Neuronal stem cell (in vitro differentiated cells): ENCODE data around the gene PCGF3.

Experiments used
- DNase-seq: peaks from one replicate; pipeline ENCODE4 v3.0.0-alpha.2; 2013; ENCODE audit warnings: low spot score
- H2AFZ ChIP-seq: one replicate; pipeline ENCODE4 v1.6.1; 2013; ENCODE audit warnings: mild to moderate bottlenecking, low read length, inconsistent platforms
- H2AK5ac ChIP-seq: 2 replicates; pipeline ENCODE4 v1.6.1; 2013; ENCODE audit warnings: low read depth, mild to moderate bottlenecking, inconsistent platforms, low read length, moderate library complexity, mixed read lengths
- H2BK120ac ChIP-seq: 2 replicates; pipeline ENCODE4 v1.6.1; 2013; ENCODE audit warnings: low read depth, mild to moderate bottlenecking, inconsistent platforms, low read length, moderate library complexity, mixed read lengths
- H2BK12ac ChIP-seq: one replicate; pipeline ENCODE4 v1.6.1; 2013; ENCODE audit warnings: low read length, inconsistent platforms
- H2BK15ac ChIP-seq: 2 replicates; pipeline ENCODE4 v1.6.1; 2013; ENCODE audit warnings: mild to moderate bottlenecking, low read length, inconsistent platforms, mixed read lengths
- H2BK5ac ChIP-seq: one replicate; pipeline ENCODE4 v1.6.1; 2013; ENCODE audit warnings: inconsistent platforms, mild to moderate bottlenecking, low read length, moderate library complexity
- H3K14ac ChIP-seq: one replicate; pipeline ENCODE4 v1.6.1; 2013; ENCODE audit warnings: low read length, inconsistent platforms
- H3K18ac ChIP-seq: 2 replicates; pipeline ENCODE4 v1.6.1; 2013; ENCODE audit warnings: low read length, inconsistent platforms
- H3K23ac ChIP-seq: 2 replicates; pipeline ENCODE4 v1.6.1; 2013; ENCODE audit warnings: low read depth, mild to moderate bottlenecking, mixed read lengths, low read length, inconsistent platforms; ENCODE audit not compliant: poor library complexity
- H3K27ac ChIP-seq: replicated peaks from 3 replicates; pipeline ENCODE4 v1.5.1; 2013; ENCODE audit warnings: low read length, inconsistent platforms
- H3K27me3 ChIP-seq, 3 experiments: 2 replicates each; pipeline ENCODE4 v1.6.1; 2013; ENCODE audit warnings: low read length in 3 of 3, mild to moderate bottlenecking in 2 of 3, inconsistent platforms in 1 of 3, low read depth in 1 of 3, mixed read lengths in 1 of 3, moderate library complexity in 1 of 3; ENCODE audit not compliant: control insufficient read depth in 3 of 3, insufficient read depth in 3 of 3
- H3K36me3 ChIP-seq, 2 donors: replicated peaks in 1 of 2; 2 replicates each; pipeline ENCODE4 v1.6.1; 2013; ENCODE audit warnings: low read length in 2 of 2; ENCODE audit not compliant: control insufficient read depth in 2 of 2, insufficient read depth in 2 of 2
- H3K4ac ChIP-seq: 2 replicates; pipeline ENCODE4 v1.6.1; 2013; ENCODE audit warnings: inconsistent platforms, mild to moderate bottlenecking, low read length, moderate library complexity
- H3K4me1 ChIP-seq, 2 donors: 1 replicate in 1 of 2; 2 replicates in 1 of 2; pipeline ENCODE4 v1.6.1; 2013; ENCODE audit warnings: low read length in 2 of 2, low read depth in 1 of 2; ENCODE audit not compliant: control insufficient read depth in 2 of 2, insufficient read depth in 1 of 2
- H3K4me2 ChIP-seq: one replicate; pipeline ENCODE4 v1.6.1; 2013; ENCODE audit warnings: mild to moderate bottlenecking, low read length, inconsistent platforms; ENCODE audit not compliant: insufficient read depth, poor library complexity, severe bottlenecking
- H3K4me3 ChIP-seq, 2 donors: 2 replicates each; pipeline ENCODE4 v1.5.1; 2013; ENCODE audit warnings: low read length in 2 of 2, mild to moderate bottlenecking in 2 of 2, inconsistent platforms in 1 of 2, moderate library complexity in 1 of 2
- H3K79me1 ChIP-seq: one replicate; pipeline ENCODE4 v1.6.1; 2013; ENCODE audit warnings: low read depth, mild to moderate bottlenecking, inconsistent platforms, low read length, moderate library complexity
- H3K9ac ChIP-seq: one replicate; pipeline ENCODE4 v1.6.1; 2013; ENCODE audit warnings: mild to moderate bottlenecking, low read depth, low read length, inconsistent platforms; ENCODE audit not compliant: poor library complexity
- H3K9me3 ChIP-seq, 2 donors: replicated peaks in 1 of 2; 2 replicates each; pipeline versions ENCODE3 to v1.6.1; 2013; ENCODE audit warnings: low read length in 2 of 2, mild to moderate bottlenecking in 2 of 2, inconsistent platforms in 1 of 2, low read depth in 1 of 2, mixed read lengths in 1 of 2, moderate library complexity in 1 of 2; ENCODE audit not compliant: control insufficient read depth in 2 of 2, insufficient read depth in 1 of 2
- H4K8ac ChIP-seq: one replicate; pipeline ENCODE4 v1.6.1; 2013; ENCODE audit warnings: low read depth, mild to moderate bottlenecking, inconsistent platforms, low read length, moderate library complexity
- H4K91ac ChIP-seq: one replicate; pipeline ENCODE4 v1.6.1; 2013; ENCODE audit warnings: low read length, low read depth, mild to moderate bottlenecking, inconsistent platforms; ENCODE audit not compliant: poor library complexity
- WGBS, 2 donors: extraction: QIAGEN DNeasy Blood & Tissue Kit; methylation state at CpG; one replicate each; pipeline ENCODE4 v1.1.7; 2013; ENCODE audit warnings: missing lambda C conversion rate in 2 of 2, mixed read lengths in 1 of 2; ENCODE audit not compliant: insufficient read length in 2 of 2, insufficient replicate concordance in 1 of 2; ENCODE audit errors: extremely low coverage in 2 of 2; 5-methylcytosine and 5-hydroxymethylcytosine counted together

Gene PCGF3

DNA sequence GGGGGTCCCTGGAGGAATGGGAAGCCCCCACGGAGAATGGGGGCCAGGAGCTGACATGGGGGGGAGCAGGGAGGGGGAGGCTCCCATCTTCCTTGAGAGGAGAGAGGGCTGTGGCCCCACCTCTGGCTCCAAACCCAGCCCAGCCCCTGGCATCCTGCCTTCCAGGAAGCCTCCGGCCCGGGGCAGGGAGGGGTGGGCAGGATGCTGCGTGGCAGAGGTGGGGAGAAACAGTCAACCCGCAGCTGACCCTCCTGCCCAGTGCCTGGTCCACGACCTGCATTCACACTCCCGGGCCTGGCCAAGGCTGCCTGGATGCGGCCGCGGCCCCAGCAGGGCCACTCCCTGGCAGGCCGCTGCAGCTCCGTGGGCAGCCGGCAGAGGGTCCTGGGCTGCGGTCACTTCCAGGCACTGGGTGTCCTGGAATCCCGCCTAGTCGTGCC is 81.2 kb downstream of the PCGF3 start:
- Histone ChIP-seq H4K8ac (no peak overlapping the region), H3K4ac (peak overlapping the region; percentile 37), H3K9me3 (no peaks in the 10 kb centered on the region), H4K91ac (no peak overlapping the region), H3K14ac (no peak overlapping the region), H3K4me1 (peaks cover 5 to 6% of the 10 kb centered on the region in 2 donors), H2BK120ac (no peak overlapping the region), H3K4me3 (no peak overlapping the region), H3K23ac (peak overlapping the region; percentile 31), H3K27me3 (peaks cover 21 to 58% (median 33%) of the 10 kb centered on the region in 3 experiments), H3K9ac (peak overlapping the region; percentile 44), H3K4me2 (no peak overlapping the region), H2AFZ (peak overlapping the region; percentile 72), H2BK12ac (no peak overlapping the region), H3K79me1 (no peaks in the 10 kb centered on the region), H3K36me3 (no peaks in the 10 kb centered on the region), H3K27ac (no peak overlapping the region), H2AK5ac (peak overlapping the region; percentile 70), H2BK15ac (peak overlapping the region; percentile 67), H3K18ac (peak overlapping the region; percentile 38), H2BK5ac (no peak overlapping the region)
- DNase-seq = no peak
- no CpG with 5 or more reads among the region's 16 CpGs for WGBS, 2 donors

DNA sequence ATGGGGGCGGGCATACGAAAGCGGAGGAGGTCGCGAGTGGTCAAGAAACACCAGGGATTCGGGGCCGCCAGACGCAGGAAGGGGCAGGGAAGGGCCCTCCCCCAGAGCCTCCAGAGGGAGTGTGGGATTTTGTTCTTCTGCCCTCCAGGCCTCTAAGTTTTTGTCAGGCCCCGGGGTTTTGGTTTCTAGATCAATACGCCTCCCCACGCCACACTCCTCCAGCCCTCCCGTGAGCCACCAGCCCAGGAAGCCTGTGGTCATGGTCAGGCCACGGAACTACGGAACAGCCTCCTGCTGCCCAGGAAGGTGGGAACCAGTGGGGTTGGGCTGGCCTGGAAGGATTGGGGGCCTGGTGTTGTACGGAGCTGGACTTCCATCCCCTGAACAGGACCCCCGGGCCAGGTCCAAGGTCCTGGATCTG is 81.9 kb downstream of the PCGF3 start:
- no peak for DNase-seq
- Histone ChIP-seq H3K9me3 (no peaks in the 10 kb centered on the region), H4K91ac (no peak overlapping the region), H3K23ac (no peak overlapping the region), H3K18ac (no peak overlapping the region), H2AK5ac (peak overlapping the region; percentile 78), H3K36me3 (no peaks in the 10 kb centered on the region), H4K8ac (no peak overlapping the region), H3K4me3 (no peak overlapping the region), H2AFZ (peak overlapping the region; percentile 29), H3K14ac (no peak overlapping the region), H3K4me2 (no peak overlapping the region), H3K79me1 (peaks cover under 1% of the 10 kb centered on the region), H2BK5ac (no peak overlapping the region), H3K9ac (no peak overlapping the region), H3K27ac (no peak overlapping the region), H2BK120ac (peak overlapping the region; percentile 39), H2BK15ac (no peak overlapping the region), H3K4ac (no peak overlapping the region), H3K27me3 (peaks cover 21 to 64% (median 33%) of the 10 kb centered on the region in 3 experiments), H3K4me1 (peaks cover 2 to 3% of the 10 kb centered on the region in 2 donors), H2BK12ac (no peak overlapping the region)
- WGBS, 2 donors = no CpG with 5 or more reads among the region's 16 CpGs

DNA sequence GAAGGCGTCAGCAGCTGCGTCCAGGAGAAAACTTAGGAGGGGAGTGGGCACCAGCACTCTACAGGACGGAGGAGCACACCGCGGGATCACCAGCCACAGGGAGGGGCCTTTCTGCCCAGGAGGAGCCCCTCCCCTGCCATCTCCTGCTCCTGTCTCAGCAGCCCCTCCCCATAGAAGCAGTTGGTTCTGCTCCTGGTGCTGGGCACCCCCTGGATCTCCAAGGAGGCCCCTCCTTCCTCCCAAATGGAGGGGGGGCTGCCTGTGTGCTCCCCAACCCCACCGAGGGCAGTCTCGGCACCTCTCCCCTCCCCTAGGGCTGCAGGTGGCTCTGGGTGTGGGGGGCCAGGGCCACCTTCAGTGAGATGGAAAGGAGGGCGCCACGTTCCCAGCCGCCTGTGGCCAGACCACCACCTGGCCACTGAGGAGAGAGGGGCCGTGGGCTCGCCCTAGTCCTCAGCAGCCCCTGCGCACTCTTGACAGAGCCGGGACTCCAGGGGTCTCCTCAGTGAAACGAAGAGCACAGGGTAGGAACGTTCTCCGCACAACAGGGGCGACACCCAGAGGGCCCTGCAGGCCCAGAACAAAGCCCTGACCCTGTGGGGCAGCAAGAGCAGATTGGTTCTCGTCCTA is 82.5 kb downstream of the PCGF3 start:
- H2BK12ac ChIP-seq = no peak overlapping the region
- no peak overlapping the region for H3K4me3 ChIP-seq
- H3K18ac ChIP-seq = no peak overlapping the region
- H4K8ac ChIP-seq = no peak overlapping the region
- H3K79me1 ChIP-seq = peaks cover 3% of the 10 kb centered on the region
- DNase-seq = no peak
- H3K27ac ChIP-seq = no peak overlapping the region
- H4K91ac ChIP-seq = no peak overlapping the region
- H2AK5ac ChIP-seq = peak overlapping the region; percentile 78
- peaks cover 5 to 8% of the 10 kb centered on the region in 2 donors for H3K4me1 ChIP-seq
- H3K36me3 ChIP-seq = no peaks in the 10 kb centered on the region
- H2AFZ ChIP-seq = no peak overlapping the region
- no peak overlapping the region for H3K4me2 ChIP-seq
- peak overlapping the region; percentile 39 for H2BK15ac ChIP-seq
- H3K9me3 ChIP-seq = no peaks in the 10 kb centered on the region
- H2BK120ac ChIP-seq = no peak overlapping the region
- no peak overlapping the region for H2BK5ac ChIP-seq
- no peak overlapping the region for H3K14ac ChIP-seq
- H3K23ac ChIP-seq = no peak overlapping the region
- peak overlapping the region; percentile 32 for H3K9ac ChIP-seq
- H3K27me3 ChIP-seq = peaks cover 21 to 67% (median 37%) of the 10 kb centered on the region in 3 experiments
- no CpG with 5 or more reads among the region's 19 CpGs for WGBS, 2 donors
- no peak overlapping the region for H3K4ac ChIP-seq

DNA sequence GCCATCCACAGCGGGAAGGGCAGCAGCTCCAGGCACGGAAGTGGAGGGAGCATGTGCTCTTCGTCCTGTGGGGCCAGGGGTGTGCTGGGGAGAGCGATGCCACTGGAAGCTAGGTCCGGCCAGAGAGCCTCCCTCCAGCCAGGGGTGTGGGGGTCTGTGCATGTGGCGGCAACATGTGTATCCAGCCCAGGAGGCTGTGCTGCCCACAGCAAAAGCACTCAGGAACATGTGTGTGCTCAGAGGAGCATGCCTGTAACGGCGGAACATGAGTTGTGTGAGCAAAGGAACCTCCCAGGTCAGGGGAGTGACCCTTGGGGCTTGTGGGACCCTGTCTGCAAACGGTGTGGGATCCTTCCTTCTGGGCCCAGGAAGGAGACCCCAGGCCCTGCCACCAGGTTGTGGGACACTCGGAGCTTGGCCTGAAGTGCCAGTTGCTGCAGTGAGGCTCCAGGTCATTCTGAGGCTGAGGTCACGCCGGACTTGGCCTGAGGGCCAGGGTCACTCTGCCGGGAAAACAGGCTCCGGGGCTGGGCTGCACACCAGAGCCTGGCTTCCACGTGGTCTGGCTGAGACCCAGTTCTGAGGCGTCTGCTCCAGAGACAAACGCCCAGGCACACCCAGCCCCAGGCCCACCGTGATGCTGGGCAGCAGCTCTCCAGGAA is 83.1 kb downstream of the PCGF3 start:
- Histone ChIP-seq H3K14ac (no peak overlapping the region), H3K9ac (peak overlapping the region; percentile 32), H3K4me1 (peaks cover 8 to 14% of the 10 kb centered on the region in 2 donors), H3K9me3 (no peaks in the 10 kb centered on the region), H3K4ac (no peak overlapping the region), H2BK5ac (no peak overlapping the region), H3K4me2 (no peak overlapping the region), H3K18ac (no peak overlapping the region), H3K27ac (no peak overlapping the region), H2AK5ac (no peak overlapping the region), H2BK15ac (peak overlapping the region; percentile 75), H3K27me3 (peaks cover 21 to 68% (median 42%) of the 10 kb centered on the region in 3 experiments), H3K79me1 (peaks cover 3% of the 10 kb centered on the region), H2BK12ac (no peak overlapping the region), H3K36me3 (no peaks in the 10 kb centered on the region), H4K91ac (no peak overlapping the region), H4K8ac (no peak overlapping the region), H3K23ac (no peak overlapping the region), H2AFZ (no peak overlapping the region), H3K4me3 (no peak overlapping the region), H2BK120ac (no peak overlapping the region)
- no peak for DNase-seq
- WGBS, 2 donors = no CpG with 5 or more reads among the region's 18 CpGs
